Peyer's patch (tissue), 4 donors: Measurements from ENCODE around the gene ZNF79. TPM values are rescaled to one million over a fixed set of nuclear protein-coding genes. Genes with fewer than 3 reads are reported as not detected.

Experiments used
- DNase-seq, 3 donors: peaks; one replicate each; pipeline ENCODE4 v3.0.0-alpha.2; 2017 to 2019
- H3K27ac ChIP-seq, 4 donors: fragments of 200-600 bp; sonication (generic); one replicate each; pipeline ENCODE4 v1.5.1; 2016 to 2019
- H3K27me3 ChIP-seq, 2 donors: fragments of 200-600 bp; sonication (generic); one replicate each; pipeline ENCODE4 v1.5.1; 2019
- H3K36me3 ChIP-seq, 3 donors: fragments of 200-600 bp; sonication (generic); one replicate each; pipeline ENCODE4 v1.5.1; 2016 to 2019
- H3K4me1 ChIP-seq, 4 donors: fragments of 200-600 bp; sonication (generic); one replicate each; pipeline ENCODE4 v1.5.1; 2016 to 2019
- H3K4me3 ChIP-seq, 4 donors: fragments of 200-600 bp; sonication (generic); 1 replicate in 3 of 4; 2 replicates in 1 of 4; pipeline ENCODE4 v1.5.1; 2016 to 2019; ENCODE audit warnings: mild to moderate bottlenecking in 1 of 4
- H3K9me3 ChIP-seq, 4 donors: fragments of 200-600 bp; sonication (generic); one replicate each; pipeline ENCODE4 v1.5.1; 2016 to 2019; ENCODE audit warnings: mild to moderate bottlenecking in 1 of 4
- CTCF ChIP-seq, 6 experiments: fragments of 450-650 bp in 4 of 6; fragments of 200-600 bp in 2 of 6; sonication (generic) in 1 of 6; IDR thresholded peaks; one replicate each; pipeline ENCODE4 v1.5.1; 2017 to 2019; ENCODE audit warnings: antibody characterized with exemption in 6 of 6, mild to moderate bottlenecking in 3 of 6, moderate library complexity in 1 of 6
- POLR2A ChIP-seq, 2 donors: fragments of 450-650 bp; IDR thresholded peaks; one replicate each; pipeline ENCODE4 v1.5.1; 2017; ENCODE audit warnings: antibody characterized with exemption in 2 of 2, mild to moderate bottlenecking in 2 of 2, moderate library complexity in 2 of 2
- total RNA-seq, 4 donors: library from RNA; depleted of rRNA; stranded (reverse); fragments of >200 nt; gene quantifications; one replicate each; pipeline ENCODE4 v1.1.0, GENCODE V29; 2016

ZNF79 gene
- total RNA-seq, 4 donors from 2014 or later, result 12.7 to 47.9 (median 14.4) TPM

GRCh38 chr9:127451858-127452656, 27.9 kb downstream of the ZNF79 start:
- Histone ChIP-seq H3K27ac (peak overlapping the region; percentile 88 to 96 (median 92)), H3K36me3 (peaks cover 0 to 31% (median 0%) of the 10 kb centered on the region in 3 donors), H3K9me3 (no peaks in the 10 kb centered on the region), H3K4me3 (peak overlapping the region; percentile 65 to 96 (median 81)), H3K4me1 (peaks cover 0 to 34% (median 11%) of the 10 kb centered on the region in 4 donors), H3K27me3 (no peaks in the 10 kb centered on the region)
- peak; percentile 33 to 63 (median 62) for DNase-seq
- TF ChIP-seq POLR2A (IDR thresholded peaks at IDR 0.05), result no peak
- no peak for TF ChIP-seq CTCF (IDR thresholded peaks at IDR 0.05)

- peak in 2 of 3 donors; percentile 61 to 79 for DNase-seq
- TF ChIP-seq CTCF (IDR thresholded peaks at IDR 0.05) (no peak), POLR2A (IDR thresholded peaks at IDR 0.05) (peak in 1 of 2 donors; percentile 21)
- H3K27me3 ChIP-seq, result no peaks in the 10 kb centered on the region
- peaks cover 0 to 31% (median 0%) of the 10 kb centered on the region in 3 donors for H3K36me3 ChIP-seq
- peaks cover 0 to 34% (median 11%) of the 10 kb centered on the region in 4 donors for H3K4me1 ChIP-seq
- H3K4me3 ChIP-seq, result peak overlapping the region in 2 of 4 donors; percentile 65 to 79
- peak overlapping the region in 2 of 4 donors; percentile 88 to 89 for H3K27ac ChIP-seq
- no peaks in the 10 kb centered on the region for H3K9me3 ChIP-seq
Measured at GRCh38 chr9:127452691-127453090, 28.5 kb downstream of the ZNF79 start.

GRCh38 chr9:127455324-127455992, 31.3 kb downstream of the ZNF79 start:
- H3K27ac ChIP-seq, result peak overlapping the region in 1 of 4 donors; percentile 13
- no peaks in the 10 kb centered on the region for H3K27me3 ChIP-seq
- no peaks in the 10 kb centered on the region for H3K9me3 ChIP-seq
- TF ChIP-seq CTCF (IDR thresholded peaks at IDR 0.05), result peak in 4 of 6 experiments; percentile 21 to 51 (median 42)
- TF ChIP-seq POLR2A (IDR thresholded peaks at IDR 0.05), result no peak
- H3K4me3 ChIP-seq, result no peak overlapping the region
- H3K36me3 ChIP-seq, result peaks cover 0 to 30% (median 0%) of the 10 kb centered on the region in 3 donors
- peaks cover 0 to 14% (median 6%) of the 10 kb centered on the region in 4 donors for H3K4me1 ChIP-seq
- DNase-seq, result peak in 2 of 3 donors; percentile 54 to 63

GRCh38 chr9:127457191-127457878, 33.2 kb downstream of the ZNF79 start:
- no peaks in the 10 kb centered on the region for H3K27me3 ChIP-seq
- H3K27ac ChIP-seq, result no peak overlapping the region
- no peak for TF ChIP-seq POLR2A (IDR thresholded peaks at IDR 0.05)
- TF ChIP-seq CTCF (IDR thresholded peaks at IDR 0.05), result no peak
- H3K36me3 ChIP-seq, result peaks cover 0 to 46% (median 0%) of the 10 kb centered on the region in 3 donors
- peaks cover 0 to 10% (median 2%) of the 10 kb centered on the region in 4 donors for H3K4me1 ChIP-seq
- H3K9me3 ChIP-seq, result no peaks in the 10 kb centered on the region
- H3K4me3 ChIP-seq, result no peak overlapping the region
- DNase-seq, result no peak

- H3K4me1 ChIP-seq, result no peaks in the 10 kb centered on the region
- no peak for DNase-seq
- no peak overlapping the region for H3K4me3 ChIP-seq
- TF ChIP-seq POLR2A (IDR thresholded peaks at IDR 0.05) (no peak), CTCF (IDR thresholded peaks at IDR 0.05) (no peak)
- H3K27me3 ChIP-seq, result no peaks in the 10 kb centered on the region
- H3K27ac ChIP-seq, result no peak overlapping the region
- H3K9me3 ChIP-seq, result no peaks in the 10 kb centered on the region
- H3K36me3 ChIP-seq, result peaks cover 0 to 59% (median 0%) of the 10 kb centered on the region in 3 donors
Measured at GRCh38 chr9:127458921-127459320, 34.7 kb downstream of the ZNF79 start.
